ENCODE results near the gene PRKACB. TPM values are rescaled to one million over a fixed set of nuclear protein-coding genes. Genes with fewer than 3 reads are reported as not detected.

PRKACB gene
- total RNA-seq, 4 donors from 2014 or later: 13.3 to 75.1 (median 34.2) TPM

GRCh38 chr1:84121360-84121759, 22.7 kb upstream of the PRKACB start:
- no peak overlapping the region for H3K4me3 ChIP-seq
- no peaks in the 10 kb centered on the region for H3K36me3 ChIP-seq
- intact Hi-C loops (cut with DNase I; ENCODE audit: low total_unique reads): no loop called here
- no peaks in the 10 kb centered on the region for H3K27me3 ChIP-seq
- no peak overlapping the region for H3K27ac ChIP-seq
- no peak for TF ChIP-seq POLR2A (IDR thresholded peaks at IDR 0.05)
- TF ChIP-seq CTCF (IDR thresholded peaks at IDR 0.05): no peak
- DNase-seq: no peak
- no peaks in the 10 kb centered on the region for H3K4me1 ChIP-seq
- H3K9me3 ChIP-seq: no peaks in the 10 kb centered on the region

- intact Hi-C loops (cut with DNase I; ENCODE audit: low total_unique reads): no loop called here
- Histone ChIP-seq H3K36me3 (no peaks in the 10 kb centered on the region), H3K27ac (no peak overlapping the region), H3K4me1 (no peaks in the 10 kb centered on the region), H3K4me3 (no peak overlapping the region), H3K9me3 (no peaks in the 10 kb centered on the region), H3K27me3 (no peaks in the 10 kb centered on the region)
- TF ChIP-seq CTCF (IDR thresholded peaks at IDR 0.05) (peak; percentile 42 to 54 (median 46)), POLR2A (IDR thresholded peaks at IDR 0.05) (no peak)
- peak in 1 of 2 donors; percentile 20 for DNase-seq
Measured at GRCh38 chr1:84122780-84123382, 21.2 kb upstream of the PRKACB start.

- Histone ChIP-seq H3K27ac (no peak overlapping the region), H3K36me3 (no peaks in the 10 kb centered on the region), H3K4me1 (no peaks in the 10 kb centered on the region), H3K27me3 (no peaks in the 10 kb centered on the region), H3K4me3 (no peak overlapping the region), H3K9me3 (no peaks in the 10 kb centered on the region)
- intact Hi-C loops (cut with DNase I; ENCODE audit: low total_unique reads): no loop called here
- DNase-seq: no peak
- TF ChIP-seq POLR2A (IDR thresholded peaks at IDR 0.05) (no peak), CTCF (IDR thresholded peaks at IDR 0.05) (no peak)
Measured at GRCh38 chr1:84133479-84133878, 10.6 kb upstream of the PRKACB start.

- H3K27me3 ChIP-seq: no peaks in the 10 kb centered on the region
- no peak overlapping the region for H3K27ac ChIP-seq
- intact Hi-C loops (cut with DNase I; ENCODE audit: low total_unique reads): no loop called here
- TF ChIP-seq POLR2A (IDR thresholded peaks at IDR 0.05): no peak
- TF ChIP-seq CTCF (IDR thresholded peaks at IDR 0.05): no peak
- no peaks in the 10 kb centered on the region for H3K4me1 ChIP-seq
- no peaks in the 10 kb centered on the region for H3K9me3 ChIP-seq
- no peak for DNase-seq
- no peaks in the 10 kb centered on the region for H3K36me3 ChIP-seq
- H3K4me3 ChIP-seq: no peak overlapping the region
Measured at GRCh38 chr1:84135341-84135740, 8.7 kb upstream of the PRKACB start.

GRCh38 chr1:84141182-84142003, 2.7 kb upstream of the PRKACB start:
- DNase-seq: no peak
- H3K4me1 ChIP-seq: no peaks in the 10 kb centered on the region
- H3K27ac ChIP-seq: no peak overlapping the region
- peak; percentile 39 to 55 (median 47) for TF ChIP-seq CTCF (IDR thresholded peaks at IDR 0.05)
- TF ChIP-seq POLR2A (IDR thresholded peaks at IDR 0.05): no peak
- no peak overlapping the region for H3K4me3 ChIP-seq
- intact Hi-C loops (cut with DNase I; ENCODE audit: low total_unique reads): loop anchor here (10.0 kb wide), 1 partner anchor 293 kb away; no protein-coding TSS in a partner anchor
- H3K36me3 ChIP-seq: no peaks in the 10 kb centered on the region
- H3K9me3 ChIP-seq: no peaks in the 10 kb centered on the region
- H3K27me3 ChIP-seq: no peaks in the 10 kb centered on the region

All from uterus (tissue), 4 donors.